HG02943 (cell line): ENCODE data around the gene CHST12.
"Not testable (repeated sequence)": the region's sequence is repeated elsewhere in the genome, so short reads cannot be mapped to it uniquely, and the experiment has no call there.

ENCODE experiments used
- ATAC-seq: cut with Tn5 transposase; IDR thresholded peaks from one replicate; pipeline ENCODE4 v1.9.1; 2021; ENCODE audit warnings: mild to moderate bottlenecking, low read depth, moderate library complexity; ENCODE audit not compliant: unreplicated experiment

The CHST12 gene

GRCh38 chr7:2402687-2403013, 761 bp upstream of the CHST12 start:
- ATAC-seq = no peak

GRCh38 chr7:2403718-2404648, 572 bp downstream of the CHST12 start:
- no peak for ATAC-seq

GRCh38 chr7:2404714-2405119, 1.3 kb downstream of the CHST12 start:
- ATAC-seq = no peak

GRCh38 chr7:2405201-2405600, 1.8 kb downstream of the CHST12 start:
- no peak for ATAC-seq

GRCh38 chr7:2405601-2406345, 2.4 kb downstream of the CHST12 start:
- peak; percentile 47 for ATAC-seq

GRCh38 chr7:2409745-2410414, 6.5 kb downstream of the CHST12 start:
- ATAC-seq = no peak

GRCh38 chr7:2411049-2411448, 7.6 kb downstream of the CHST12 start:
- ATAC-seq = no peak

- ATAC-seq = no peak
Observed at GRCh38 chr7:2411815-2412586, 8.6 kb downstream of the CHST12 start.

GRCh38 chr7:2412587-2413201, 9.3 kb downstream of the CHST12 start:
- ATAC-seq = no peak

- no peak for ATAC-seq
Observed at GRCh38 chr7:2416063-2416462, 12.7 kb downstream of the CHST12 start.

GRCh38 chr7:2416650-2417049, 13.2 kb downstream of the CHST12 start:
- ATAC-seq = no peak

GRCh38 chr7:2417178-2417577, 13.8 kb downstream of the CHST12 start:
- ATAC-seq = not testable (repeated sequence)

GRCh38 chr7:2417981-2418481, 14.6 kb downstream of the CHST12 start:
- ATAC-seq = no peak

- no peak for ATAC-seq
Observed at GRCh38 chr7:2420216-2420933, 17.0 kb downstream of the CHST12 start.

- no peak for ATAC-seq
Observed at GRCh38 chr7:2421943-2422310, 18.5 kb downstream of the CHST12 start.

- ATAC-seq = no peak
Observed at GRCh38 chr7:2425749-2426148, 22.3 kb downstream of the CHST12 start.

GRCh38 chr7:2431260-2431867, 28.0 kb downstream of the CHST12 start:
- no peak for ATAC-seq

GRCh38 chr7:2432910-2433712, 29.7 kb downstream of the CHST12 start:
- ATAC-seq = no peak
